Fibroblast of pulmonary artery (primary cell): ENCODE data around the gene SNRNP200.

ENCODE experiments used
- DNase-seq: peaks from one replicate; pipeline ENCODE4 v3.0.0-alpha.2; 2010; ENCODE audit warnings: low read depth
- H3K4me3 ChIP-seq: replicated peaks from 2 replicates; pipeline ENCODE4 v1.5.1; 2011; ENCODE audit warnings: low read depth, mild to moderate bottlenecking, control low read depth, low read length, moderate library complexity
- TF ChIP-seq, protein P1 (sequence below): IDR thresholded peaks from 2 replicates; pipeline ENCODE4 v1.5.1; 2011; ENCODE audit warnings: mild to moderate bottlenecking, control low read depth, low read length, inconsistent platforms; ENCODE audit errors: missing control alignments

SNRNP200 gene

DNA sequence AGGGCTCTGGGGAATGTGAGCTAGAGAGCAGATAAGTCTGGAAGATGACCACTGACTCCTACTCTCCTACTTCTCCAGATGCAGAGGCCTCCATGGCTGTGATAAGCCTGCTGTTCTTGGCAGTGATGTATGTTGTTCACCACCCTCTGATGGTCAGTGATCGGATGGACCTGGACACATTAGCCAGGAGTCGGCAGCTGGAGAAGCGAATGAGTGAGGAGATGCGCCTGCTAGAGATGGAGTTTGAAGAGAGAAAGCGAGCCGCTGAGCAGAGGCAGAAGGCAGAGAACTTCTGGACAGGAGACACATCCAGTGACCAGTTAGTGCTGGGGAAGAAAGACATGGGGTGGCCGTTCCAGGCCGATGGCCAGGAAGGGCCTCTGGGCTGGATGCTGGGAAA is 21.2 kb upstream of the SNRNP200 start:
- TF ChIP-seq, protein P1, sequence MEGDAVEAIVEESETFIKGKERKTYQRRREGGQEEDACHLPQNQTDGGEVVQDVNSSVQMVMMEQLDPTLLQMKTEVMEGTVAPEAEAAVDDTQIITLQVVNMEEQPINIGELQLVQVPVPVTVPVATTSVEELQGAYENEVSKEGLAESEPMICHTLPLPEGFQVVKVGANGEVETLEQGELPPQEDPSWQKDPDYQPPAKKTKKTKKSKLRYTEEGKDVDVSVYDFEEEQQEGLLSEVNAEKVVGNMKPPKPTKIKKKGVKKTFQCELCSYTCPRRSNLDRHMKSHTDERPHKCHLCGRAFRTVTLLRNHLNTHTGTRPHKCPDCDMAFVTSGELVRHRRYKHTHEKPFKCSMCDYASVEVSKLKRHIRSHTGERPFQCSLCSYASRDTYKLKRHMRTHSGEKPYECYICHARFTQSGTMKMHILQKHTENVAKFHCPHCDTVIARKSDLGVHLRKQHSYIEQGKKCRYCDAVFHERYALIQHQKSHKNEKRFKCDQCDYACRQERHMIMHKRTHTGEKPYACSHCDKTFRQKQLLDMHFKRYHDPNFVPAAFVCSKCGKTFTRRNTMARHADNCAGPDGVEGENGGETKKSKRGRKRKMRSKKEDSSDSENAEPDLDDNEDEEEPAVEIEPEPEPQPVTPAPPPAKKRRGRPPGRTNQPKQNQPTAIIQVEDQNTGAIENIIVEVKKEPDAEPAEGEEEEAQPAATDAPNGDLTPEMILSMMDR, result no peak

DNA sequence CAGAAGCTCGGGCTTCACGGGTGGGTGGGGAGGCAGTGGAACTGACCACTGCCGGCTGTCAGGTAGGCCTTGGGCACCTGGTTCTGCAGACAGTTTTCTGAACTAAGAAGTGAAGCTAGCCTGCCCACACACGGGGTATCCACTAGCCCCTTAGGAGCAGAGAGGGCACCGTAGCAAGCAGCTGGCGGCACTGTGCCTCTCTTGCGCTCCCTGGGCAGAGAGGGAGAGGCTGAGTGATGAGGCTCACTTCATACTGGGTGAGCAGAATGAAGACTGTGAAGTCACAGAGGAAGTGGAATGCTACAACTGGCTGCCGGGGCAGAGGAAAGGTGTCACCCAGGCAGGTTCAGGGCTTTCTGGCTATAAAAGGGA is 20.5 kb upstream of the SNRNP200 start:
- peak overlapping the region; percentile 48 for H3K4me3 ChIP-seq
- TF ChIP-seq, protein P1, result no peak
- no peak for DNase-seq

More for the DNA sequence above, 21.2 kb upstream of the SNRNP200 start:
- no peak for DNase-seq
- no peak overlapping the region for H3K4me3 ChIP-seq

DNA sequence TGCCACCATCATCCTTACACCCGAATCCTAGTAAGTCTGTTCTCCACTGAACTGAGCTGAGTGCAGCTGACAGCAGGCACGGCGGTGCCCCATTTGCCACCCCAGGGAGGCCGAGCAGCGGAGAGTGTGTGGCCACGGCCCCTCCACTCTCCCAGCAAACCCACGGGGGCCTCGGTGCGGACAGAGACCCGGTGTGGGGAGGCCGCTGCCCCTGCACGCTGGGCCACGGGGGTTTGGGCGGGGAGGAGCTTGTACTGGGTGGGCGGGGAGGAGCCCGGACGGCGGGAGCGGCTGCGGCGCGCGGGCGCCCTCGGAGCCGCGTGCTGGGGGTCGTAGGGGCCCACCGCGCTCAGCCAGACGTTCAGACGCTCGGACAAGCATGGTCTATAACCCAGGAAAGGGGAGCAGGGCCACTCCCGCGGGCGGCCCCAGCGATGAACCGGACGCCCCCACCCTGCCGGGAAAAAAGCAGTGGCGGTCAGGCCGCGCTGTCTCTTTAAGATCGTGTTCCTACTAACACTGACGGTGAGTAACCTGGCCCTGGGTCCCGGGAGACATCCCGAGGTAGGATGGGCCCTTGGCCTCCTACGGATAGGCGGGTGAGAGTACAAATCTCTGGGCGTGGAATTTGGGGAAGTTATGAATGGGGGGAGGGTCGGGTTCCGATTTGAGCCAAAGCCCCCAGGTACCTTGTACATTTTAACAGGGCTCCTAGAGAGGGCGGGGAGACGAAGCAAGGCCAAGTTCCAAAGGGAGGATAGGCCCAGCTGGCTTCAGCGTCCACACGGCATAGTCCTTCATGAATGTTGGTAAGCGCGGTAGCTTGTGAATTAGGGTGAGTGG is 19.9 kb upstream of the SNRNP200 start, which contains the start of gene ITPRIPL1:
ITPRIPL1 (plus strand) TSS at position 277 of the 843 bp plus-strand sequence; CDS start at position 800, 523 bp downstream.
- TF ChIP-seq, protein P1, result no peak
- peak within 1 kb of the TSS; percentile 48 for H3K4me3 ChIP-seq
- no peak for DNase-seq

DNA sequence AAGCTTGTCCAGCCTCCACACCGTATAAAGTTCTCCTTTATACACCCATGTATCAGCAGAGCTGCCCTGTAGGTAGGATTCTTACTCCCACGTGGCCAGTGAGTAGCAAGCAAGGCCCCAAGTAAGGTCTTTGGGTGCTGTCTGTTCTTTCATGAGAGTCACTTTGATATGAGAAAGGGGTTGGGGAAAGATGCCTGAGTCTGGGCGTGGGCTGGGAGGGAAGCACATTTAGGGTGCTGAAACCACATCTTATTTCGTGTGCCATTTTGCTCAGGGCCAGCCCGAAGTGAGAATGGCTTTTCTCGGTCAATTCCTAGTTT is 19.3 kb upstream of the SNRNP200 start:
- no peak for DNase-seq
- no peak overlapping the region for H3K4me3 ChIP-seq
- TF ChIP-seq, protein P1, result no peak

DNA sequence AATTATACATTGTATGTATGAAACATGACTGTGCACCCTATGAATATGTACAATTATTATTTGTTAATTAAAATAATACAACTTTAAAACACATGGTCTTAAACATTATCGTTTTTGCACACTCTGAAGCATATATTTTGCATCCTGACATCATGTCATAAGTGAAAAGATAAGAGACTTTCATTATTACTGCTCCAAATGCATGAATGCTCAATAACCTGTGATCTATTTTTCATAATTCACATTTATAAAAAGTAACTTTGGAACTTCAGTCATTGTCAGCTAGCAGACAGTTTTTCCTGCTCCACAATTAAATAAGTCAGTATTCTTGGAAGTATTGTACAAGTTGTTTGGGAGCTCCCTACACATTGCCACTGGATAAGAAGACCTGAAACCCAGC is 18.5 kb upstream of the SNRNP200 start:
- DNase-seq, result no peak
- TF ChIP-seq, protein P1, result no peak
- H3K4me3 ChIP-seq, result no peak overlapping the region

DNA sequence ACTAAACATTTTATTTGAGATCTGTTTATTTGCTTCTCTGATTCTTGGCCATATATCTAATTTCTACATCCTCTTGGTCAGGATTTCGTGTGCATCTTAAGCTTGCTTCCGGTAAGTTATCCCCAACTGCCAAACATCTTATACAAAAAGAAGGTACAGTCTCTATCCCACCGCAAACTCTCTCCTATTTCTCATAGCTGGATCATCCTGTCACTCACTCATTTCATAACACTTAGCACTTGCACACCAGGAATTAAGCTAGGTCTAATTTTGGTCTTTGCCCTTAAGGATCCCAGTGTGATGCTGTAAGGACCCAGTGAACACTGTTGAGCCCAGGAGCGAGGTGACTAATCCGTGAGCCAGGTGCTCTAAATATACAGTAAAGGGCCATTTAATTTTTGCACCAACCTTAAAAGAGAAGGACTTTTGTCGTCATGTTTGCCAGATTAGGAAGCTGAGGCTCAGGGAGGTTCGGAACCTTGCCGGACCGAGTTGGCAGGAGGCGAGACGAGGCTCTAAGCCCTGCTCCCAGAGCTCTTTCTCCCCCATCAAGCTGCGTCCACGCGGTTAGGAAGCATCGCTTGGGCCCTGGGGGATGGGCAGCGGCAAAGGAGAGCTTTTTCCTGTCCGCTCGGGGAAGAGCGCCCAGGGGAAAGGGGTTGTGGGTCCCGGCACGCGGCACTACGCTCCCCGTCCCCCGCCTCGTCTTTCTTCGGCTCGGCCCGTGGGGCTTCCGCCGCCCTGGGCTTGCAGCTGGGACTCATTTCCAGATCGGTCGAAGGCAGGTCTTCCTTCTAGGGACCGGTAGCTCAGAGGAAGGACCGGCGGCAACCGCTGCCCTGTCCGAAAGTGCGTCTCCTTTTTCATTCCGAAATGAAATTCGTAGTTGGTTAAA is 15.6 kb upstream of the SNRNP200 start:
- peak overlapping the region; percentile 61 for H3K4me3 ChIP-seq
- DNase-seq, result no peak
- TF ChIP-seq, protein P1, result no peak
